CD14-positive monocyte (primary cell): Measurements from ENCODE around the gene SINHCAF. TPM values are rescaled to one million over a fixed set of nuclear protein-coding genes. Genes with fewer than 3 reads are reported as not detected.

Source experiments
- DNase-seq, 3 donors: peaks; one replicate each; pipeline ENCODE4 v3.0.0-alpha.2; 2011 to 2022
- H2AFZ ChIP-seq: 2 replicates; pipeline ENCODE4 v1.6.0; 2012; ENCODE audit warnings: mild to moderate bottlenecking, low read depth, low read length, inconsistent platforms; ENCODE audit not compliant: insufficient read depth, poor library complexity, severe bottlenecking
- H3K27ac ChIP-seq, 2 donors: 1 replicate in 1 of 2; 2 replicates in 1 of 2; pipeline ENCODE4 v1.5.1; 2012 to 2013; ENCODE audit warnings: low read length in 2 of 2, control low read depth in 1 of 2, inconsistent platforms in 1 of 2, low read depth in 1 of 2, mild to moderate bottlenecking in 1 of 2
- H3K27me3 ChIP-seq, 2 donors: one replicate each; pipeline versions ENCODE4 v1.6.0 to v1.6.1; 2011 to 2013; ENCODE audit warnings: low read length in 2 of 2; ENCODE audit not compliant: control insufficient read depth in 2 of 2, insufficient read depth in 2 of 2
- H3K36me3 ChIP-seq, 2 donors: replicated peaks in 1 of 2; 1 replicate in 1 of 2; 2 replicates in 1 of 2; pipeline versions ENCODE4 v1.5.1 to v1.6.1; 2012 to 2013; ENCODE audit warnings: low read length in 2 of 2, control low read depth in 1 of 2, inconsistent platforms in 1 of 2, mild to moderate bottlenecking in 1 of 2; ENCODE audit not compliant: insufficient read depth in 2 of 2, control insufficient read depth in 1 of 2
- H3K4me1 ChIP-seq, 2 donors: 1 replicate in 1 of 2; 2 replicates in 1 of 2; pipeline versions ENCODE4 v1.5.1 to v1.6.1; 2012 to 2013; ENCODE audit warnings: low read length in 2 of 2, control low read depth in 1 of 2, inconsistent platforms in 1 of 2, mild to moderate bottlenecking in 1 of 2, moderate library complexity in 1 of 2; ENCODE audit not compliant: insufficient read depth in 2 of 2, control insufficient read depth in 1 of 2
- H3K4me2 ChIP-seq: replicated peaks from 2 replicates; pipeline ENCODE3; 2012; ENCODE audit warnings: low read length, moderate library complexity, mild to moderate bottlenecking; ENCODE audit not compliant: poor library complexity, severe bottlenecking; ENCODE audit errors: extremely low read depth
- H3K4me3 ChIP-seq, 3 experiments: fragments of 200-600 bp in 1 of 3; sonication (generic) in 1 of 3; replicated peaks in 1 of 3; 1 replicate in 2 of 3; 2 replicates in 1 of 3; pipeline ENCODE4 v1.5.1; 2011 to 2013; ENCODE audit warnings: low read length in 3 of 3, mild to moderate bottlenecking in 3 of 3, control low read depth in 2 of 3, low read depth in 2 of 3, inconsistent platforms in 1 of 3, moderate library complexity in 1 of 3
- H3K79me2 ChIP-seq: 2 replicates; pipeline ENCODE4 v1.6.0; 2012; ENCODE audit warnings: mild to moderate bottlenecking, control low read depth, inconsistent platforms, low read length, moderate library complexity; ENCODE audit not compliant: insufficient read depth
- H3K9ac ChIP-seq: 2 replicates; pipeline ENCODE4 v1.6.0; 2017; ENCODE audit warnings: low read length, mild to moderate bottlenecking; ENCODE audit not compliant: insufficient read depth, poor library complexity, severe bottlenecking
- H3K9me3 ChIP-seq, 2 donors: replicated peaks in 1 of 2; 1 replicate in 1 of 2; 2 replicates in 1 of 2; pipeline versions ENCODE4 v1.5.1 to v1.6.1; 2012 to 2013; ENCODE audit warnings: low read length in 2 of 2, control low read depth in 1 of 2; ENCODE audit not compliant: control insufficient read depth in 1 of 2, insufficient read depth in 1 of 2
- H4K20me1 ChIP-seq: 2 replicates; pipeline ENCODE4 v1.6.0; 2012; ENCODE audit warnings: mild to moderate bottlenecking, low read length, control low read depth, moderate library complexity; ENCODE audit not compliant: insufficient read depth
- H3K27ac Mint-ChIP-seq, 7 donors: one replicate each; pipeline ENCODE4 v1.8.0; 2020; ENCODE audit warnings: mild to moderate bottlenecking in 7 of 7, mixed read lengths in 7 of 7, moderate library complexity in 6 of 7, inconsistent platforms in 2 of 7
- H3K27me3 Mint-ChIP-seq, 3 donors: one replicate each; pipeline ENCODE4 v1.8.0; 2021 to 2022; ENCODE audit warnings: low read depth in 3 of 3, mild to moderate bottlenecking in 3 of 3, mixed read lengths in 3 of 3, moderate library complexity in 3 of 3, inconsistent platforms in 1 of 3
- H3K36me3 Mint-ChIP-seq, 2 donors: one replicate each; pipeline ENCODE4 v1.8.0; 2020; ENCODE audit warnings: mixed read lengths in 2 of 2, inconsistent platforms in 1 of 2, mild to moderate bottlenecking in 1 of 2
- H3K4me1 Mint-ChIP-seq: one replicate; pipeline ENCODE4 v1.8.0; 2020; ENCODE audit warnings: mild to moderate bottlenecking, mixed read lengths
- H3K4me3 Mint-ChIP-seq, 2 donors: one replicate each; pipeline ENCODE4 v1.8.0; 2020; ENCODE audit warnings: mild to moderate bottlenecking in 2 of 2, mixed read lengths in 2 of 2, moderate library complexity in 1 of 2
- H3K9me3 Mint-ChIP-seq, 7 donors: one replicate each; pipeline ENCODE4 v1.8.0; 2020 to 2022; ENCODE audit warnings: mixed read lengths in 7 of 7, mild to moderate bottlenecking in 6 of 7, moderate library complexity in 6 of 7, inconsistent platforms in 2 of 7
- WGBS: methylation state at CpG from one replicate; pipeline ENCODE4 v1.1.5; 2013; ENCODE audit warnings: missing lambda C conversion rate; ENCODE audit not compliant: insufficient coverage; 5-methylcytosine and 5-hydroxymethylcytosine counted together
- intact Hi-C, 2 donors: fragments of 100-400 bp; cut with micrococcal nuclease; formaldehyde crosslinking; loops; one replicate each; pipeline versions ENCODE4 v1.15.0 to v1.15.1; 2023
- polyA plus RNA-seq, 3 donors: library from polyadenylated mRNA; depleted of rRNA in 1 of 3; unstranded in 2 of 3; stranded (reverse) in 1 of 3; fragments of 300-500 nt in 2 of 3; fragments of >200 nt in 1 of 3; fragmentation: Illumina TruSeq in 2 of 3; gene quantifications; 1 replicate in 2 of 3; 2 replicates in 1 of 3; pipeline ENCODE4 v1.2.3, GENCODE V29; 2012 to 2021
- TF ChIP-seq, protein P1 (sequence below): fragments of 200-600 bp; IDR thresholded peaks from one replicate; pipeline ENCODE4 v1.8.0; 2022; ENCODE audit warnings: antibody characterized with exemption, mild to moderate bottlenecking

Gene SINHCAF
- polyA plus RNA-seq, 3 donors: 14.2 to 20.2 (median 20.1) TPM

DNA sequence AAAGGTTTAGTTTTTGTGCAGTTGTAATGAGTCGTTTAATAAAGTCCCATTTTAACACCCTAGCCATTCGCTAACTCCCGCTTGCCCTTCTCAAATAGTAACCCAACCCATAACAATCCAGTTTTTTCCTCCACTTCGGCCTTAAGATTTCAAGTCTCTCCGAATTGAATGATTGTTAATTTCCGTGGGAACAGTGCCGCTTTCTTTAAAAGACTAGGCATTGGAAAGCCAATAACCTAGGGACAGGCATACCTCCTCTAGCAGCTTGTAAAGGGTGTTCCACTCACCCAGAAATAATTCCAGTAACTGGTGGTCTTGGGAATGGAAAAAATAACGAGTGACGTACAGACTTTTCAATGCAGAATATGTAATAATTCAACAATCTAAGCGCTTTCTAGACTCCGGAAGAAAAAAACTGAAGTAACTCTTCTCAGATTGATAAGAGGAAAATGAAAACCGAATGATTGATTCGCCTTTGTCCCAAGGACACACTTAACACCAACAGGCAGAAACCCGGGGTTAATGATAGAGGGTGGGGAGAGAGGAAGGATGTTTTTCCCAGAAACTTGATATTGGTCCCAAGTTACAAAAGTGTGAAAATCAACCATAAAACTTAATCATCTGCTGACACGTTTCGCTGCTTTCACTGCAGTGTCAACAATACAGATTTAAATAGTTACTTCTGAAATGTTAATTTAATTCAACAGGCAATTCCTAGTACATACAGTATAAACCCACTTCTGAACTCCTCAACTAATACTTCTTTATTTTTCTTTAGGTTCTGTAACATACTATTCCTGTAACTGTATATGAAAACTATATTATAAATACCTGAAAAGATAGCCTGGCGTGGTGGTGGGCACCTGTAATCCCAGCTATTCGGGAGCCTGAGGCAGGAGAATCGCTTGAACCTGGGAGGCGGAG lies 1.0 kb upstream of the SINHCAF start:
- no peak for DNase-seq
- Histone ChIP-seq H3K36me3 (no peaks in the 10 kb centered on the region), H3K4me3 (peak overlapping the region; percentile 61 to 86 (median 70)), H3K79me2 (peaks cover 36% of the 10 kb centered on the region), H3K9ac (no peak overlapping the region), H4K20me1 (peaks cover 11% of the 10 kb centered on the region), H3K27me3 (no peaks in the 10 kb centered on the region), H3K4me1 (peaks cover 15 to 35% of the 10 kb centered on the region in 2 donors), H3K27ac (no peak overlapping the region), H2AFZ (peak overlapping the region; percentile 86), H3K4me2 (peak overlapping the region; percentile 95), H3K9me3 (no peaks in the 10 kb centered on the region)
- WGBS: 90% methylated on average over 2 of the region's 20 CpGs
- no peaks in the 10 kb centered on the region for H3K9me3 Mint-ChIP-seq
- intact Hi-C loops: loop anchor here in 1 of 2 donors (10.0 kb wide), 1 partner anchor 328 kb away; the partner anchor contains the start of gene ETFBKMT
- no peaks in the 10 kb centered on the region for H3K36me3 Mint-ChIP-seq
- H3K4me3 Mint-ChIP-seq: peak overlapping the region; percentile 99
- H3K27ac Mint-ChIP-seq: peak overlapping the region in 2 of 7 donors; percentile 2 to 26
- peaks cover 17% of the 10 kb centered on the region for H3K4me1 Mint-ChIP-seq
- TF ChIP-seq, protein P1, sequence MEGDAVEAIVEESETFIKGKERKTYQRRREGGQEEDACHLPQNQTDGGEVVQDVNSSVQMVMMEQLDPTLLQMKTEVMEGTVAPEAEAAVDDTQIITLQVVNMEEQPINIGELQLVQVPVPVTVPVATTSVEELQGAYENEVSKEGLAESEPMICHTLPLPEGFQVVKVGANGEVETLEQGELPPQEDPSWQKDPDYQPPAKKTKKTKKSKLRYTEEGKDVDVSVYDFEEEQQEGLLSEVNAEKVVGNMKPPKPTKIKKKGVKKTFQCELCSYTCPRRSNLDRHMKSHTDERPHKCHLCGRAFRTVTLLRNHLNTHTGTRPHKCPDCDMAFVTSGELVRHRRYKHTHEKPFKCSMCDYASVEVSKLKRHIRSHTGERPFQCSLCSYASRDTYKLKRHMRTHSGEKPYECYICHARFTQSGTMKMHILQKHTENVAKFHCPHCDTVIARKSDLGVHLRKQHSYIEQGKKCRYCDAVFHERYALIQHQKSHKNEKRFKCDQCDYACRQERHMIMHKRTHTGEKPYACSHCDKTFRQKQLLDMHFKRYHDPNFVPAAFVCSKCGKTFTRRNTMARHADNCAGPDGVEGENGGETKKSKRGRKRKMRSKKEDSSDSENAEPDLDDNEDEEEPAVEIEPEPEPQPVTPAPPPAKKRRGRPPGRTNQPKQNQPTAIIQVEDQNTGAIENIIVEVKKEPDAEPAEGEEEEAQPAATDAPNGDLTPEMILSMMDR: no peak
- peaks cover 1 to 2% (median 2%) of the 10 kb centered on the region in 3 donors for H3K27me3 Mint-ChIP-seq

DNA sequence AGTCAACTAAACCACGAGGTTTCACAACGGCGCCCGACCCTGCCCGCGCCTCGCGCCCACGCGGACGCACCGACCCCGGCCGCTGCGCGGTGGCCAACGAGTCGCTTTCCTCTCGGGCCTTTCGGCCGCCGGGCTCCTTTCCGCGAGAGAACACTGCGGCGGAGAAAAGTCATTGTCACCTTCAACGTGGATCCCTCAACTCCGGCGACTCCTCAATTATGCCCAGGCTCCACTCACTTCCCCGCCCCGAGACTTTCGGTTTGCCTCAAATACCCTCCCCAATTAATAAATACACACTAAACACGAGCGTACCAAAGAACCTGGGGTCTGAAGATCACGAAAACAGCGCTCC lies 450 bp downstream of the SINHCAF start:
- Histone ChIP-seq H3K4me3 (peak overlapping the region; percentile 61 to 86 (median 70)), H3K36me3 (no peaks in the 10 kb centered on the region), H3K4me1 (peaks cover 15 to 43% of the 10 kb centered on the region in 2 donors), H3K27me3 (no peaks in the 10 kb centered on the region), H3K4me2 (peak overlapping the region; percentile 95), H4K20me1 (peaks cover 20% of the 10 kb centered on the region), H3K79me2 (peaks cover 51% of the 10 kb centered on the region), H3K9ac (peak overlapping the region; percentile 73), H3K9me3 (no peaks in the 10 kb centered on the region), H3K27ac (peak overlapping the region; percentile 85 to 90), H2AFZ (peak overlapping the region; percentile 86)
- Mint-ChIP-seq H3K4me3 (peak overlapping the region; percentile 99), H3K36me3 (no peaks in the 10 kb centered on the region), H3K27me3 (peaks cover 0 to 2% (median 0%) of the 10 kb centered on the region in 3 donors), H3K27ac (peak overlapping the region; percentile 87 to 95 (median 91)), H3K4me1 (peaks cover 29% of the 10 kb centered on the region), H3K9me3 (no peaks in the 10 kb centered on the region)
- TF ChIP-seq, protein P1: no peak
- intact Hi-C loops: loop anchor here in 1 of 2 donors (10.0 kb wide), 1 partner anchor 329 kb away; the partner anchor contains the start of gene ETFBKMT
- DNase-seq: no peak
- under 1% methylated on average over 29 of the region's 36 CpGs for WGBS
